Muscle of leg (tissue), 11 donors: ENCODE data around the gene TFEB. TPM values are rescaled to one million over a fixed set of nuclear protein-coding genes. Genes with fewer than 3 reads are reported as not detected.

Experiments
- DNase-seq: peaks from one replicate; pipeline ENCODE4 v3.0.0; 2013
- H3K27ac ChIP-seq: one replicate; pipeline ENCODE4 v1.5.1; 2013; ENCODE audit warnings: mild to moderate bottlenecking, low read length, control low read depth
- H3K27me3 ChIP-seq: one replicate; pipeline ENCODE4 v1.6.1; 2013; ENCODE audit warnings: low read length; ENCODE audit not compliant: control insufficient read depth, insufficient read depth
- H3K36me3 ChIP-seq: one replicate; pipeline ENCODE4 v1.6.1; 2013; ENCODE audit warnings: low read length; ENCODE audit not compliant: control insufficient read depth, insufficient read depth
- H3K4me1 ChIP-seq: one replicate; pipeline ENCODE4 v1.6.1; 2013; ENCODE audit warnings: low read length; ENCODE audit not compliant: control insufficient read depth, insufficient read depth
- H3K4me3 ChIP-seq: one replicate; pipeline ENCODE4 v1.5.1; 2013; ENCODE audit warnings: low read length, control low read depth
- H3K9me3 ChIP-seq: replicated peaks from 2 replicates; pipeline ENCODE4 v1.6.1; 2013; ENCODE audit warnings: low read depth, low read length; ENCODE audit not compliant: control insufficient read depth
- WGBS: methylation state at CpG from one replicate; pipeline ENCODE4 v1.1.5; 2013; ENCODE audit warnings: missing lambda C conversion rate; ENCODE audit not compliant: insufficient coverage; 5-methylcytosine and 5-hydroxymethylcytosine counted together
- polyA plus RNA-seq, 8 donors: library from polyadenylated mRNA; unstranded; fragments of 120-200 nt; gene quantifications; one replicate each; pipeline versions ENCODE4 v1.2.1 to v1.2.3, GENCODE V29; 2013; ENCODE audit warnings: inconsistent platforms in 1 of 8, low replicate concordance in 1 of 8; ENCODE audit not compliant: insufficient read length in 8 of 8, insufficient read depth in 1 of 8
- total RNA-seq: library from RNA; stranded (reverse); fragments of 120-200 nt; gene quantifications from one replicate; pipeline ENCODE4 v1.2.4, GENCODE V29; 2013

TFEB gene
- total and polyA plus RNA-seq, 9 donors, result 6.1 to 12.3 (median 7.5) TPM

DNA sequence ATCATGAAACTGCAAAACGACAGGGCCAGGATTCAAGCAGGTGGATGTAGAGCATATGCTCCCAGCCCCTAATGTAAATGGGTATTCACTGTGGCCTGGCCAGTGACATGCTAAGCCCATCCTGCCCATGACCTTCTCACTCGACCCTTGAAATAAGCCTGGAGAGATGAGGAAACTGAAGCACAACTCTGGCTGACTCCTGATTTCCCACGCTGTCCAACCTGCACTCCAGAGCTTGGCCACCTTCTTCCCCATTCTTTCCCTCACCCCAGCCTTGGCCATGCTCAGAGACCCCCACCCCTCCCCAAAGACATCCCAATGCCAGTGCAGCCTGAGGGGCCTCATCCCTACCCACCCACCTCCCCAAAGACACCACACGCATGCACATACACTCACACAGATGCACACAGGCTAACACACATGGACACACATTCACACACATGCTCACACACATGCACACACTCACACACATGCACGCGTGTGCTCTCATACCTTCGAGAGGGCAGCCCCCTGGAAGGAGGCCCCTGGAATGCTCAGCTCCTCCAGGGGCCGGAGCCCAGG, 12.4 kb downstream of the TFEB start:
- H3K9me3 ChIP-seq, result no peaks in the 10 kb centered on the region
- DNase-seq, result no peak
- no peak overlapping the region for H3K4me3 ChIP-seq
- no peak overlapping the region for H3K27ac ChIP-seq
- H3K36me3 ChIP-seq, result no peaks in the 10 kb centered on the region
- 59% methylated on average over 8 of the region's 8 CpGs for WGBS
- H3K27me3 ChIP-seq, result no peaks in the 10 kb centered on the region
- peaks cover 27% of the 10 kb centered on the region for H3K4me1 ChIP-seq

DNA sequence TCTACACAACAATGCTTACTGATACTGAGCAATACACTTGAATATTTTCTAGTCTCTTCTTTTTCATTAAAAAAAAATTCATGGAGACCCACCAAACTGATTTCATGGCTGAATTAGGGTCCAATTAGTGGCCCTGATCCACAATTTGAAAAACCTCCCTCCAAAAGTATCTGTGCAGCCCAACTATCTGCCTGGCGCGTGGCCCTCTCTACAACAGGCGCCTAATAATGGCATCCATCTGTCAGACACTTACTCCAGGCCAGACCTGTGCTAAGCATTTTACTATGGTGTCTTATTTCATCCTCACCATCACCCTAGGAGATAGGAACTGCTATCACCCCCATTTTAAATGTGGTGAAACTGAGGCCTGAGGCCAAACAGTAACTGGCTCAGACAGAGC, 14.0 kb downstream of the TFEB start:
- no CpG with 5 or more reads among the region's 3 CpGs for WGBS
- no peak overlapping the region for H3K4me3 ChIP-seq
- no peaks in the 10 kb centered on the region for H3K27me3 ChIP-seq
- no peak for DNase-seq
- H3K27ac ChIP-seq, result no peak overlapping the region
- H3K36me3 ChIP-seq, result no peaks in the 10 kb centered on the region
- H3K9me3 ChIP-seq, result no peaks in the 10 kb centered on the region
- H3K4me1 ChIP-seq, result peaks cover 40% of the 10 kb centered on the region

DNA sequence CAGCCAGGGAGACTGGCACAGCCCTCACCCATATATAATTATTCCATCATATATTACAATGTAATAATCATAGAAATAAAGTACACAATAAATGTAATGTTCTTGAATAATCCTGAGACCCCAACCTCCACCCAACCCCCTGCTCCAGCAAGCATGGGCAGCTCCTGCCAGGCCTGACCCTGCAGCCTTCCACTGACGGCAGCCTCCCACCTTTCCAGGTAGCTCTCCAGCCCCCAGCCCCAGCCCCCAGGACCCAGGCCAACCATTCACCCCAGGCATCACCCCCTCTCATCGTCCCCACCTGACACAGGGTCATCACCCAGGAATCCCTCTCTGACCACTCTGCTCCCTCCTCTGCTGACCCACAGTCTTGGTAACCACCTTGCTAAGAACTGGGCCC, 14.6 kb downstream of the TFEB start:
- no peak for DNase-seq
- no peaks in the 10 kb centered on the region for H3K36me3 ChIP-seq
- no peaks in the 10 kb centered on the region for H3K9me3 ChIP-seq
- H3K27me3 ChIP-seq, result no peaks in the 10 kb centered on the region
- peaks cover 44% of the 10 kb centered on the region for H3K4me1 ChIP-seq
- H3K27ac ChIP-seq, result no peak overlapping the region
- WGBS, result 86% methylated on average over 2 of the region's 2 CpGs
- H3K4me3 ChIP-seq, result no peak overlapping the region

DNA sequence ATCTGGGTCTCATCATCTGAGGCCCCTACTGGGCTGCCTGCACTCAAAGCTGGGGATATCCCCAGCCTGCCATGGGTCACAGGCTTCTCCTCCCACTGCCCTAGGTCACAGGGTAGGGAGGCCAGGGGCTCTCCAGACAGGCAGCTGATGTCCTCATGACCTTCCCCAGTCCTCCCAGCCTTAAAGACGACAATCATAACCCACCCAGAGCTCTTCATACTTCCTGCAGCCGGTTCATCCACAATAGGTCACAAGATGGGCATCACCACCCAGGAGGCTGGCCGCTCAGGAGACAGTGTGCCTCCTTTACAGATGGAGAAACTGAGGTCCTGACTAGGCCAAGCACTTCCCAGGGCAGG, 15.2 kb downstream of the TFEB start:
- Histone ChIP-seq H3K4me3 (no peak overlapping the region), H3K27ac (no peak overlapping the region), H3K36me3 (no peaks in the 10 kb centered on the region)

DNA sequence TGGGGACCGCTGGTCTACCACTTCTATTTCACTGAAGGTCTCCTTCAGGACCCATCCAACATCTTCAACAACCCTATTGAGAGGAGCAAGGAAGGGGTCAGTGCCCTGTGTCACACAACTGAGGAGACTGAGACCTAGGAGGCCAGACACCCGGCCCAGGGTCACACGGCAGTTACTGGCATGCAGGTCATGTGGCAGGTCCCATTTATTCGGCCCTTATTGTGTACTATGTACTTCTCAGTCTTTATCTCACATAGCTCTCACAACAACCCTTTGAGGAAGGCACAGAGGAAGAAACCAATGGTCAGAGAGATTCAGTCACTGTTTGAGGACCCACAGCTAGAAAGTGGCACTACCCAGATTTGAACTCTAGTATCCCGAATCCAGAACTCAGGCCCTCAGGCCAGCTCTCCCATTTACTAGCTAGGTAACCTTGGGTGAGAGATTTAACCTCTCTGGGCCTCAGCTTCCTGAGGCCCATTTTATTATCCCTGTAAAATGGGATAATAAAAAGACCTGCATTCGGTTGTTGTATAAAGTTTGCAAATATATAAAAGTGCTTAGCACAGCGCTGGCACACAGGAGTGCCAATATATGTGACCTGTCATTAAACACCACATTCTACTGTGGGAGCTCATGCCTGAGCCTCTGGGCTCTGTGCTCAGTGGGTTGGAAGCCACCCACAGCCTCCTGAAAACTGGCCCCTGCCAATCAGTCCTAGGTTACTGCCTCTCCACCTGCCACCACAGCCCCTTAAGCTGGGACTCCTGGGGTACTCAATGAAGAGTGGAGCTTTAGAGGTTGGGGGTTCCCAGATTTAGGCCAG, 15.8 kb downstream of the TFEB start:
- WGBS, result 100% methylated on average over 1 of the region's 7 CpGs
- Histone ChIP-seq H3K36me3 (no peaks in the 10 kb centered on the region), H3K9me3 (no peaks in the 10 kb centered on the region), H3K4me3 (no peak overlapping the region), H3K27me3 (no peaks in the 10 kb centered on the region), H3K27ac (no peak overlapping the region), H3K4me1 (peaks cover 38% of the 10 kb centered on the region)
- no peak for DNase-seq

More for the DNA sequence above, 15.2 kb downstream of the TFEB start:
- Histone ChIP-seq H3K27me3 (no peaks in the 10 kb centered on the region), H3K9me3 (no peaks in the 10 kb centered on the region), H3K4me1 (peaks cover 43% of the 10 kb centered on the region)
- 90% methylated on average over 3 of the region's 3 CpGs for WGBS
- DNase-seq, result no peak

DNA sequence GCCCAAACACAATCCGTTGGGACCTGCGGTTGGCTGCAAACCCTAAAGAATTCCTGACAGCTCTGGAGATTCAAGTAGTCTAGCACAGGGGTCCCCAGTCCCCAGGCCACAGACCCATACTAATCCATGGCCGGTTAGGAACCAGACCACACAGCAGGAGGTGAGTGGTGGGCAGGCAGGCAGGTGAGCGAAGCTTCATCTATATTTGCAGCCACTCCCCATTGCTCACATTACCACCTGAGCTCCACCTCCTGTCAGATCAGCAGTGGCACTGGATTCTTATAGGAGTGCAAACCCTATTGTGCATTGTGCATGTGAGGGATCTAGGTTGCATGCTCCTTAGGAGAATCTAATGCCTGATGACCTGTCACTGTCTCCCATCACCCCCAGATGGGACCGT, 16.6 kb downstream of the TFEB start:
- Histone ChIP-seq H3K27ac (no peak overlapping the region), H3K4me1 (peaks cover 29% of the 10 kb centered on the region), H3K4me3 (no peak overlapping the region), H3K36me3 (no peaks in the 10 kb centered on the region), H3K27me3 (no peaks in the 10 kb centered on the region), H3K9me3 (no peaks in the 10 kb centered on the region)
- DNase-seq, result no peak
- 53% methylated on average over 2 of the region's 5 CpGs for WGBS

DNA sequence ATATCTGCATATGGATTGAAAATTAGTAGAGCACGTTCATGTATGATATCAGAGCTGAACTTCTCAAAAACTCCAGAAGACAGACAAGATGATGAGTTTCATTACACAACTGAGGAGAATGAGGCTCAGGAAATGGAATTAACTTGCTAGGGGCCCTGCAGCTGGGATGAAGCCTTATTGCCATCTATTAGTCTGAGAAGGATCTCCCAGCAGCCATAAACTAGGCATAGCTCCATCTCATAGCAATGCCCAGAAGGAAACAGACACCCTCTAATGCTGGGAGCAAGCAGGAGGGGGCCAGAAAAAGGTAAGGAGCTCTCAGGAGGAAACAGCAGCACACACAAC, 18.0 kb downstream of the TFEB start:
- Histone ChIP-seq H3K4me1 (peaks cover 31% of the 10 kb centered on the region), H3K4me3 (no peak overlapping the region), H3K9me3 (no peaks in the 10 kb centered on the region), H3K36me3 (no peaks in the 10 kb centered on the region), H3K27me3 (no peaks in the 10 kb centered on the region), H3K27ac (peak overlapping the region; percentile 13)
- DNase-seq, result no peak
- WGBS, result no CpG with 5 or more reads among the region's 1 CpG

DNA sequence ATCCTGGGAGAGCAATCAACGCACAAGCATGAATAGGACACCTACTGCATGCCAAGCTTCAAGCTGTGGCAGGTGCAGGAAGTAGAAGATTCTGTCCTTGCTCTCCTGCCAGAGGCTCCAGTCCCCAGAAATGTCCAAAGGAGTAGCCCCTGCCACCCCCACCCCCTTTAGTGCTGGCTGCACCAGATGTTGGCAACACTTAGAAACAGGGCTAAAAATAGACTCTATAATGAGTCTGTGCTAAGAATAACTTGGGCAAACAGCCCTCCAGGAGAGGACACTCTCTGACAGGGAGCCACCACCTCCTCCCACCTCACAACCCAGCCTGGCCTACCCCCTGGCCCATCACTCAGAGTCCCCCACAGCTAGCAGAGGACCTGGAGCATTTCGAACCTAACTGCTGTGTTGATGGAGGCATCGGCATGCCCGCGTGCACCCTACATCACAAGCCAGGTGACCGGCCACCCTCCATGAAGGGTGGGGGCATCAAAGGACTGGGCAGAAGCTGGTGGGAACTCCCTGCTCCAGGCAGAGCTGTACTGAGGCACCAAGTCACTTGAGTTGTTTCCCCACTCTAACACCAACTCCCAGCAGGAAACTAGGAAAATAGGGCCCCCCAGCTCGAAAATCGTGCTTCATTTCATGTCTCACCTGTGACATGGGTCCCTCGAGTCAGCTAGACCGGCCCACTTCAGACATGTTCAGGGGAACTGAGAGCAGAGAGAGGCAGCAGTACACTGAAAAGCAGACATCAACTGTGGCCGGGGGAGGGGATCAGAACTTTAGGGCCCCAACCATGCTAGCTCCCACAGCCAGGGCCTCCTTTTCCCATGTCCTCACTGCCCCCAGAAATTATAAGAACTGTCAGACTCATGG, 18.7 kb downstream of the TFEB start:
- Histone ChIP-seq H3K27me3 (no peaks in the 10 kb centered on the region), H3K4me1 (peaks cover 33% of the 10 kb centered on the region), H3K36me3 (no peaks in the 10 kb centered on the region), H3K9me3 (no peaks in the 10 kb centered on the region), H3K27ac (peak overlapping the region; percentile 15), H3K4me3 (no peak overlapping the region)
- peak; percentile 56 for DNase-seq
- WGBS, result 43% methylated on average over 4 of the region's 11 CpGs

DNA sequence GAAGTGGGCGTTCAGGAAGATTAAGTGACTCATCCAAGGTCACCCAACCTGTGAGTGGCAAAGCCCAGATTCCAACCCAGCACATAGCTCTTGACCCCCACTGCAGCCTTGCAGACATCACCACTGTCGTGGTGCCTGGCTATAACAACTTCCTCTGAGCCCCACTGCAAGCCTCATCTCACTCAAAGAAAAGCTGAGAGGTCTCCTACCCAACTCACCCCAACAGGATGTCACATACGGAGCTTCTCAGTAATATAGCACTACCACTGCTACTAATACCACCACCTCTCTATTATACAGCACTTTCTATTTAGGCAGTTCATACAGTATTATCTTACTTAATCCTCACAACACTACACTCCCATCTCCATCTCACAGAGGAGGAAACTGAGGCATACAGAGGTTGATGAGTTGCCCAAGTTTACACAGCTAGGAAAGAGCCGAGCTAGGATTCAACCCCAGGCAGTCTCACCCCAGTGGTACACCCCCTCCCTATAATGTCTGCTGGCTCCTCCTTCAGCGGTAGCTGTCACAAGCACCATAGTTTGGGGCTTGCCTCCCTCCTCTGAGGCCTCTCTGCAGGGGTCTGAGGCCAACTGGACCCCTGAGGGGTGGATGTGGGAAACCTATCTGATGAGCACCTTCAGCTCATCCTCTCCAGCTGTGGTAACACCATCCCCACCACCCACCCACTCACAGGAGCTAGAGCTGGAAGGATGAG, 19.5 kb downstream of the TFEB start:
- H3K36me3 ChIP-seq, result no peaks in the 10 kb centered on the region
- no peaks in the 10 kb centered on the region for H3K27me3 ChIP-seq
- H3K27ac ChIP-seq, result no peak overlapping the region
- DNase-seq, result no peak
- H3K9me3 ChIP-seq, result no peaks in the 10 kb centered on the region
- WGBS, result 56% methylated on average over 2 of the region's 5 CpGs
- no peak overlapping the region for H3K4me3 ChIP-seq
- H3K4me1 ChIP-seq, result peaks cover 33% of the 10 kb centered on the region
